Stimulated activated CD4-positive, alpha-beta T cell treated with anti-CD3 and anti-CD28 coated beads, Interleukin-4, amount 100 ng/mL, for 4 hours (primary cell): ENCODE data around the gene HMGB4.

Source experiments
- DNase-seq, 2 experiments: peaks; one replicate each; pipeline ENCODE4 v3.0.0-alpha.2; 2020

The HMGB4 gene

DNA sequence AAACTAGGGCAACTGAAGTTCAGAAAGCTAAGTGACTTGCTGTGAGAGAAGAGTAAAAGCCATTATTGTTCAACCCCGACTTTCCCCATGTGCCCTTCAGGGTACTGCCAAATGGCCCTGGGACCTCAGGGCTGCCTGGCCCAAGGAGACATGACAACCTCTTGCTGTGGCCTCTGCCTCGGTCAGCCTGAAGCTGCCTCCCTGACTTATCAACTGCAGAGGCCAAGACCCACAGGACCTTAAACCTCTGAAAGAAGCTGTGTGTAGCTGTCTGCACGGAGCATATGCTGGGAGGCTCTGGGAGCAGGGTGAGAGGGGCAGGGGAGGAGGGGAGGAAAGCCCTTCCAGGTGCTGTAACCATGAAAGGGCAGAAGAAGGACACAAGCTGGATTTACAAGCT lies 35.9 kb downstream of the HMGB4 start:
- no peak for DNase-seq

DNA sequence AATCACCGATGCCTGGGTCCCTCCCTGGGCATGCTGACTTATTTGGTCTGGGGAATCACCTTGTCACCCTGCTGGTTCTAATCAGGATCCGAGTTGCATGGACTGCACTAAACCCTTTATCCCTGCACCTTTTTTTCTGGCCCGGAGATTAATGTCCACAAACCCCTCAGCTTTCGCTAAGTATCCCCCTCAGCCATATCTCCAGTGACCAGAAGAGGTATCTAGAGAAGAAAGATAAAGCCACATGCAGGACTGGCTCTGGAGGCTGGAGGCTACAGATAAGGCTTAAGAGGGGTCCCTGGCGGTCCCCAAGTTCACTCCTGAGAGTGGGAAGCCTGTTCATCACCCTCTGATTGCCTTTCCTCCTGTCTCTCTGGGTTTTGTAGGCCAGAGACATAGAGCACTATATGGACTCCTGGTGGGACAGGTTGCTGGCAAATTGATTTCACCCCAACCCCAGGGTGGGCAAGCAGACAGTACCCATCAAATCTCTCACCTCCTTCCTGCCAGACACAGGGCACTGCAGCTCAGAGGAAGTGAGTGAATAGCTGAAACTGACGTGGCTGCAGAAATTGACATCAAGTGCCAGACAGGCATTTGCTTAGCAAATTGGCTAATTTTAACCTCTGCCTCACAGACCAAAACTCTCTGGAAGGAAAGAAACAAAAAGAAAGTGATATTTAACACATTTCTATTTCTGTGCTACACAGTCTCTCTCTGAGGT lies 38.8 kb downstream of the HMGB4 start:
- no peak for DNase-seq

DNA sequence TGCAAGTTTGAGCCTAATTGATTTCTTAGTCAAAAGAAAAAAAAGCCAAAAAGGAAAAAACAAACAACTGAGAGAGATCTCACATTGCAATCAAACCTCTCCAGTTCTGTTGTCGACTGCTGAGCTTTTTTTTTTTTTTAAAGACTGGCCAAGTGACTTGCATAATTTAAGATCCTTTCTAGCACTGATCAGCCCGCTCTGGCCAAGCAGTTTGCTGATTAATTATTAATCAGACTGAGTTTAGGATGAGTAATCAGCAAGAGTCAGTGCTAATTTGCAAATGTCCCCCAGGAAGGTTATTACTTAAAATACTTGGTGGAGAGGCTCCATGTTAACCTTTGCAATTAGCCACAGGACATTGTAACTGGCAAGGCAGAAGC lies 39.3 kb downstream of the HMGB4 start:
- no peak for DNase-seq

DNA sequence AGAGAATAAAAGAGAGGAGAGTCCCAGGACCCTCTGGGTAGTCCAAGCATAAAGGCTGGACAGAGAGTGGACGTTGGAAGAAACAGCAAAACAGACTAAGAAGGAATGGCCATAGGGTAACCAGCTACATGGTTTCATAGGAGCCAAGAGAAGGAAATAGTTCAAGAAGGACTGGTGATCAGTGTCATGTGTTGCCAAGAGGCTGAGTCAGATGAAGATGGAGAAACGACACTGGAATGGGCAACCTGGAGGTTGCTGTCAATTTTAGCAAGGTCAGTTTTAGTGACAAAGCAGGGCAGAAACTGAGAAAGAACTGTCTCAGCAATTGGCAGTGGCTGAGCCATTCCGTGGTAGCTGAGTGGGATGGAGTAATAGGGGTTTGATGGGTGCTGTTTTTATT lies 41.4 kb downstream of the HMGB4 start:
- DNase-seq: no peak

DNA sequence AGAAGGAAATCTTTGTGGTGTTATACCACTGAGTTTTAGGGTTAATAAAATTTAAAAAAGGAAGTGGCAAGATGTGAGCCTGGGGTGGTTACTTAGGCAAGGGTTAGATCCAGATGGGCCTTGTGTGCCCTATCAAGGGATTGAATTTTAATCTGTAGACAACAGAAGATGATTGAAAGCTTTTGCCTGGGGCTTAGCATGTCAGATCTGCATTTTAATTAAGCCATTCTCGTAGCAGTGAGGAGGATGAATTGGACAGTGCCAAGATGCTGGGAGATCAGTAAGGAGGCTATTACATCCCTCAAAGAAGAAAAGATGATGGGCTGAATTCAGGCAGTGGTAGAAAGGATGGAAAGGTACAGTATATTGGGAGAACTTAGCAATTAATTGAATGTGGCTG lies 42.3 kb downstream of the HMGB4 start:
- DNase-seq: no peak

DNA sequence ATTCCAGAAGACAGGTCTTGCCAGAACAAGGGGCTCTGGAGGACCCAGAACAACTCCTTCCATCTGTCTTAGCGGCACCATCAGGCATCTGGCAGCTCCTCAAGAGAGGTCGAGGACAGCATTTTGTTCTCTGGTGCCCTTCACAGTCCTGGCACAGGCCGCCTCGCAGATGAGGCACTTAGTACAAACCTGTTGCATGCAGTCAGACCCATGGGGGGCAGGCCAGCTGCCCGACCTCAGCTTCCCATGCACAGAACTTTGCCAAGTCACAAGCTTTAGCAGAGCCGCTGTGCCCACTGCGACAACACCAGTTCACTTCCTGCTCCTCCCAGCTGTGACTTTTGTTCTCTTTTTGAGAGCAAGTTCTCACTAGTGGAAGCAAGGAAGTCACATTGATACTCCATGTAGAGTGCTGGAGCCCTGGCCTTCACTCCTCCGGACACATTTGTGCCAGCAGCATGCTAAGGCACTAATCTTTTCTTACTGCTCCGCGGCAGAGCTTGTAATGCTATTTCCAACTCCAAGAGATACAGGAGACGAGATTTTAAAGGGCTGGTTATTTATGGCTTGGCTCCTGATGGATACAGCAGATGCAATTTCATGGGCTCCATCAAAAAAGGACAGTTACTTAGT lies 44.6 kb downstream of the HMGB4 start:
- DNase-seq: no peak
